DND-41 (cell line): ENCODE data around the gene ZNF511.

ENCODE experiments used
- ATAC-seq: fragments of 200-7000 bp; cut with Tn5 transposase; 3 replicates; pipeline ENCODE4 v1.9.1; 2021; ENCODE audit warnings: low read depth; ENCODE audit not compliant: insufficient read depth
- DNase-seq: peaks from one replicate; pipeline ENCODE4 v3.0.0-alpha.2; 2020
- H2AFZ ChIP-seq: 2 replicates; pipeline ENCODE4 v1.6.0; 2012; ENCODE audit warnings: low read depth, low read length
- H3K27ac ChIP-seq: 2 replicates; pipeline ENCODE4 v1.5.1; 2012; ENCODE audit warnings: low read length, inconsistent platforms
- H3K27me3 ChIP-seq: fragments of 200-600 bp; sonication (generic); 2 replicates; pipeline ENCODE4 v1.6.0; 2012; ENCODE audit warnings: low read length, mild to moderate bottlenecking, inconsistent platforms; ENCODE audit not compliant: insufficient read depth, poor library complexity
- H3K36me3 ChIP-seq: 2 replicates; pipeline ENCODE4 v1.5.1; 2012; ENCODE audit warnings: low read length, inconsistent platforms; ENCODE audit not compliant: insufficient read depth
- H3K4me1 ChIP-seq: 2 replicates; pipeline ENCODE4 v1.5.1; 2012; ENCODE audit warnings: mild to moderate bottlenecking, low read length; ENCODE audit not compliant: insufficient read depth
- H3K4me2 ChIP-seq: 2 replicates; pipeline ENCODE4 v1.6.0; 2012; ENCODE audit warnings: mild to moderate bottlenecking, moderate library complexity, low read length, inconsistent platforms; ENCODE audit not compliant: insufficient read depth
- H3K4me3 ChIP-seq, 2 experiments: fragments of 200-600 bp in 1 of 2; shearing (Covaris generic) in 1 of 2; 2 replicates each; pipeline ENCODE4 v1.5.1; 2012 to 2016; ENCODE audit warnings: inconsistent platforms in 2 of 2, low read length in 2 of 2, mild to moderate bottlenecking in 2 of 2, low read depth in 1 of 2, moderate library complexity in 1 of 2
- H3K79me2 ChIP-seq: 2 replicates; pipeline ENCODE4 v1.6.0; 2012; ENCODE audit warnings: low read length, inconsistent platforms; ENCODE audit not compliant: insufficient read depth
- H3K9ac ChIP-seq: 2 replicates; pipeline ENCODE4 v1.6.0; 2012; ENCODE audit warnings: low read depth, mild to moderate bottlenecking, inconsistent platforms, low read length, moderate library complexity
- H3K9me3 ChIP-seq: 2 replicates; pipeline ENCODE4 v1.5.1; 2012; ENCODE audit warnings: low read length, moderate library complexity, mild to moderate bottlenecking, inconsistent platforms; ENCODE audit not compliant: insufficient read depth, severe bottlenecking
- H4K20me1 ChIP-seq: 2 replicates; pipeline ENCODE4 v1.6.0; 2012; ENCODE audit warnings: low read length; ENCODE audit not compliant: insufficient read depth
- CTCF ChIP-seq: IDR thresholded peaks from 2 replicates; pipeline ENCODE4 v1.5.1; 2012; ENCODE audit warnings: borderline replicate concordance, low read length, moderate library complexity, mild to moderate bottlenecking; ENCODE audit not compliant: poor library complexity, severe bottlenecking; ENCODE audit errors: extremely low read depth
- EZH2 ChIP-seq: IDR thresholded peaks from 3 replicates; pipeline ENCODE4 v1.6.1; 2012; ENCODE audit warnings: borderline replicate concordance, low read depth, mild to moderate bottlenecking, moderate library complexity, low read length, inconsistent platforms; ENCODE audit not compliant: severe bottlenecking

Gene ZNF511

GRCh38 chr10:133324857-133325260 lies 16.1 kb downstream of the ZNF511 start:
- peak overlapping the region; percentile 62 for H3K4me2 ChIP-seq
- peaks cover 3% of the 10 kb centered on the region for H3K27me3 ChIP-seq
- no peak for ATAC-seq

GRCh38 chr10:133325440-133326222 lies 16.9 kb downstream of the ZNF511 start:
- Histone ChIP-seq H2AFZ (no peak overlapping the region), H3K4me3 (no peak overlapping the region), H3K36me3 (no peaks in the 10 kb centered on the region), H4K20me1 (no peaks in the 10 kb centered on the region), H3K27ac (no peak overlapping the region), H3K9me3 (no peaks in the 10 kb centered on the region), H3K27me3 (peaks cover 3% of the 10 kb centered on the region), H3K79me2 (no peaks in the 10 kb centered on the region), H3K9ac (no peak overlapping the region; the same call in 1 of the 2 replicates), H3K4me2 (no peak overlapping the region; the same call in 1 of the 2 replicates), H3K4me1 (peaks cover 13% of the 10 kb centered on the region)
- ATAC-seq: no peak
- TF ChIP-seq CTCF: no peak
- no peak for TF ChIP-seq EZH2
- DNase-seq: no peak

More at GRCh38 chr10:133324857-133325260, 16.1 kb downstream of the ZNF511 start:
- H3K79me2 ChIP-seq: no peaks in the 10 kb centered on the region
- TF ChIP-seq CTCF (no peak), EZH2 (no peak)
- H3K4me1 ChIP-seq: peaks cover 10% of the 10 kb centered on the region
- H3K27ac ChIP-seq: no peak overlapping the region
- peak overlapping the region; percentile 37; the same call in 1 of the 2 replicates for H3K9ac ChIP-seq
- H4K20me1 ChIP-seq: no peaks in the 10 kb centered on the region
- H3K4me3 ChIP-seq: no peak overlapping the region; a peak in 1 of 4 replicates
- peak overlapping the region; percentile 38 for H2AFZ ChIP-seq
- no peaks in the 10 kb centered on the region for H3K36me3 ChIP-seq
- H3K9me3 ChIP-seq: no peaks in the 10 kb centered on the region
- no peak for DNase-seq

DNA sequence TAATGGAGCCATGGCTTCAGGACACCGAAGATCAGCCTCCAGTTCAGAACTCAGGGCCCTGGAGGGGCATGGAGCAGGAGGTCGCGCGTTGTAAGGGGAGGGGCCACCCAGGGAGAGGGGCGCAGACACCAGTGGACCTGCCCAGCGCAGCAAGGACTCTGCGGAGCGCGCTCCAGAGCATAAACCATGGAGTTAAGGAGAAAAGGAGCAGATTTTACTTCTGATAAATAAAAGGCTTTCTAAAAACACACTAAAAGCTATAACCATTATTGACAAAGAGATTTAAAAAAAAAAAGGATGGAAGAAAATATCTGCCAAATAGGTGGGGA lies 17.5 kb downstream of the ZNF511 start:
- Histone ChIP-seq H3K79me2 (no peaks in the 10 kb centered on the region), H3K9ac (no peak overlapping the region), H3K36me3 (no peaks in the 10 kb centered on the region), H3K9me3 (no peaks in the 10 kb centered on the region), H3K4me2 (no peak overlapping the region), H3K4me3 (no peak overlapping the region), H3K4me1 (peaks cover 13% of the 10 kb centered on the region), H3K27ac (no peak overlapping the region), H3K27me3 (peaks cover 3% of the 10 kb centered on the region), H2AFZ (no peak overlapping the region), H4K20me1 (no peaks in the 10 kb centered on the region)
- no peak for DNase-seq
- no peak for ATAC-seq
- TF ChIP-seq CTCF (no peak), EZH2 (no peak)
